OCI-LY3 (cell line): ENCODE results near the gene TPX2.

Experiments
- CTCF ChIP-seq: fragments of 200-600, 300-600 bp; sonication (generic); IDR thresholded peaks from 2 replicates; pipeline ENCODE4 v1.5.1; 2014; ENCODE audit warnings: antibody characterized with exemption, low read length, low read depth
- EZH2phosphoT487 ChIP-seq: fragments of 200-600 bp; shearing (Covaris generic); IDR thresholded peaks from 2 replicates; pipeline ENCODE4 v1.6.1; 2018; ENCODE audit warnings: antibody characterized with exemption, mixed run types, low read depth

DNA sequence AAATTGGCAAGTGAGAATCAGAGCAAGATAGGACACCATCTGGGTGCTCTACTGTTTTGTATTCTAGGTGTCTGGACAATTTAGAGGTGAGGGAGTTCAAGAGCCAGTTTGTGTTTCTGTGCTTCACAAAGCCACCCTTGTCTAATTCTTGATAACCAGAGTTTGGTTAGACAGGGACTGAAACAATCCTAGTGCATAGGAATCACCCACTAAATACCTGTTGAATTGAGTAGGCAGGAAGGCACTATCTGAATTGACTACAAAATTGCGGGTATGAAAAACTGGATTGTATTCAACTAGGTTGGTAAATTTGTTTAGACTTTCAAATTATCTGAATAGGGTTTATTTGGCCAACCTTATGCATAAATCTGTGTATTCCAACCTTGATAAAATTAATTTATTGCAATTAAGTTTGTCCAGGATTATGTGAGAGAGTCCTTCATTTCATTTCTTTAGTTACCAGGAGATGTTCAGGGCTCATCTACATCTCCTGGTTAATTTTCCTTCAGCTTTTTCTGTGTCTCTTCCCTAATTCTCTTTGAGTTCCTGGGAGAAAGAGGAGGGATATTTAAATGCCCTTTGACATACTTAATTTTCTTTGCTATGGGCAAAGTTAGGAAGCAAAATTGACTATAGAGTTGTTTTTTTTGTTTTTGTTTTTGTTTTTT lies 1.7 kb downstream of the TPX2 start:
- TF ChIP-seq CTCF (no peak), EZH2phosphoT487 (no peak)
